GM18511 (cell line): ENCODE results near the gene L3MBTL4.

Experiments
- ATAC-seq: cut with Tn5 transposase; IDR thresholded peaks from one replicate; pipeline ENCODE4 v1.9.1; 2021; ENCODE audit warnings: mild to moderate bottlenecking, moderate library complexity; ENCODE audit not compliant: unreplicated experiment

L3MBTL4 gene

DNA sequence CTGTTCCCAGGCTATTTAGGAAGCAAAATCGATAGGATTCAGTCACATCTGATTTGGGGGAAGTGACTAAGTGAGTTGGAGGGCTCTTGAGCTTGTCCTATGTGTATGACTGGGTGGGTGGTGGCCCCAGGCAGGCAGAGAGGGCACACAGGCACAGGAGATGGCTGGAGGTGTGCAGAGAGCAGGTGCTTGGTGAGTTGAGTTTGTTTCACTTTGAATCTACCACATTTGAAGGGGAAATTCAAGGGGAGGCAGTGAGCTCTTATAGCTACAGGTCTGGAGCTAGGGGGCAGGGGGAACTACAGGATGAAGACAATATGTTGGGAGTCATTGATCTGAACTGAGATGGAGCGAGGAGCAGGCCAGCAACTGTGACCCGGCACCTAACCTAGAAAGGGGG lies 476.9 kb downstream of the L3MBTL4 start:
- ATAC-seq: no peak

DNA sequence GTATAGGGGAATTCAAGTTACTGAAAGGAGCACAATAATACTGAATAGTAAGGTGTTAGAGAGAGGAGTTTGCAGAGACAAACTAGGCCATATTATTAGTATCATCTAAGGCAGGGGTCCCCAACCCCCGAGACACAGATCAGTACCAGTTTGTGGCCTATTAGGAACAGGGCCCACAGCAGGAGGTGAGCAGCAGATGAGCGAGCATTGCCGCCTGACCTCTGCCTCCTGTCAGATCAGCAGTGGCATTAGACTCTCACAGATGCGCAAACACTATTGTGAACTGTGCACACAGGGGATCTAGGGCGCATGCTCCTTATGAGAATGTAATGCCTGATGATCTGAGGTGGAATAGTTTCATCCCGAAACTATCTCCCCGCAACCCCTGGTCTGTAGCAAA lies 477.6 kb downstream of the L3MBTL4 start:
- no peak for ATAC-seq

DNA sequence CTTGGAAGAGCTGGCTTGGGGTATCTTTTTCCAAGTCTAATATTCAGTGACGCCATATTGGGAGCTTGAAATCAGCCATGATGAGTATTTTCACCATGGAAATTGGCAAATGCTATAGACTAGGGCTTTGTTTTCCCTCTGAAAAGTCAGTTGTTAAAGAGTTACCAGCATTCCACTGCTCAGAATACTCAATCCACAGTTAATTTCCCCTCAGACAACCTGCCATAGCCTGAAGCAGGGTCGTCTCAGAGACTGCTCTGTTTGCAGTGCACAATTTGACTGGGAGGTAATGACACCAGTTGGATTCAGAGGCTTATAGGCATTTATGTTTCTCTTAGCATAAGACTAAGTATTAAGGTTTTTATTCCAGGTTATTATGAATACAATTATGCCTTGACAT lies 483.9 kb downstream of the L3MBTL4 start:
- ATAC-seq: no peak

DNA sequence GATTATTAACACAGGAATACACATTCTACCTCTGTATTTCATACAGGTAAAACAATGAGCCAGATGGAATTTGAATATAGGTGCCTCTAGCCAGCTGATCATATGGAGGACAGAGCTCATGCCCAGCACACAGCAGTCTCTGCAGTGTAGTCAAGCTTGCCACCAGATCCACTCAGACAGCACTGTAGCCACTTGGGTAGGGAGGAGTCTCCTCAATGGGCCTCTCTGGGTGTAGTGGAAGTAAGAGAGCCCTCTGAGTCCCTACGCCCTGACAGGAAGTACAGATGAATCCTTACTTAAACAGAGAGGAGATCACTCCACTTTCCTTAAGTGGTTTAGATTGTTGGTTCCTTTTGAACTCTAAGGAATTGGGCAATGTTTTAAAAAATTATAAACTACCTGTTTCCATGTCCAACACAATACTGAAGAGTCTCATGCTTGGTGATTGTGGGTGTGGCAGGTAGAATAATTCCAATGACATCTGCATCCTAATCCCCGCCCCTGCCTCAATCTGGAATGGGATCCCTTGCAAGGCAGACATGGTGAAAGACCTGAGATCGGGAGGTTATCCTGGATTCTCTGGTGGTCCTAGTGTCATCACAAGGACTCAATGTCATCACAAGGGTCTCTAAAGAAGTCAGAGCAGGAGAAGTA lies 496.4 kb downstream of the L3MBTL4 start:
- ATAC-seq: no peak

DNA sequence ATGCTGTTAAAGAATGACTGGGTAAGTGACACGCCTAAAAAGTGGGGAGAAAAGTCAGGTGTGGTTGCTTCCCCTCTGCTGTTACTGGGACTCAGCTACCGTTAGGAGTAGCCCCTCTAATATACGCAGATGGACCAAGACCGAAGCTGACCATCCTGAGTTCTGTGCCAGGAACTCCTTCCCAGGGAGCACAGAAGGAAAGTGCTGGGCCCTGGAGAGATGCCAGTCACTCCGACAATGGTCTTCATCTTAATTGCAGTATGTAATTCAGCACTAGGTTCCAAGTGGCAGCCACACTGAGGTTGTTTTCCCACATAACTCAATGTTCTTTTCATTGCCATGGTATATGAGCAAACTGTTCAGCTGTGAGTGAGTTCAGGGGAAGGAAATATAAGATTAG lies 499.8 kb downstream of the L3MBTL4 start:
- ATAC-seq: no peak

DNA sequence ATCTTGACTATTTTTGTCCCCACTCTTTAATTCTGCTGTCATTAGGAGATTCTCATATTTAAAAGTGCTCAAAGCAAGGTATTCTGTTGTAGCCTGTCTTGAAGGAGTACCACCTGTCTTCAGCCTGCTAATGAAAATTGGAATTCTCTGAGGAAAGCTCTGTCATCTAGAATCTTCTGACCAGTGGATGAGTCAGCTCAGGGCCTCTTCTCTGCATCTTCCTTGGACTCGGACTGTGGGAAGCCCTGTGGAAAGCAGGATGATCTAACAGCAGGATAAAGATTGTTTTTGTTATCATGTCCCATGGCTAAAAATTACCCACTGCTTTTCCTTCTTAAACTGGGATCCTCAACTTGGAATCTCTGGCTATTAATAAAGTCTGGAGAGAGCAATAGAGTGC lies 500.7 kb downstream of the L3MBTL4 start:
- no peak for ATAC-seq

GRCh38 chr18:5912566-5912965 lies 502.1 kb downstream of the L3MBTL4 start:
- ATAC-seq: no peak

DNA sequence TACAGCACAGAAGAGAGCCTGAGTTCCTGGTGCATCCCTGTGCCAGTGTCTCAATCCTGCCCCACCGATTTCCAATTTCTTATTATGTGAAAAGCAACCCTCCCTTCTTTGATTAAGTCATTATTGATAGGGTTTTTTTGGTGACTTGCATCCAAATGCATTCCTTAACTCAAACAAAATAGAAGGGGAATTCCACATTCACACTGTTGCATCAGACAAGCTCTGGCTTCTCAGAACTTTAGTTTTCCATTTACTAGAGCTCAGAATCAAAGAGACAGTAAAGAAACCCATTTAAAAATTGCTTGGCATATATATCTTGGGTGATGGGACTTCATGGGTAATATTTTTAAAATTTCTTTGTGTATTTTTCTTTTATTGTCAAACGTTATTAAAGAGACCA lies 505.6 kb downstream of the L3MBTL4 start:
- no peak for ATAC-seq
